GM20431 (cell line): ENCODE measurements around the gene TSPAN10.

Experiments
- in situ Hi-C: fragments of 300-500 bp; cut with MseI, MboI; formaldehyde crosslinking; loops from one replicate; pipeline ENCODE4 v1.15.0; 2020; ENCODE audit warnings: low sequenced_read_pairs; ENCODE audit not compliant: unreplicated experiment

TSPAN10 gene

DNA sequence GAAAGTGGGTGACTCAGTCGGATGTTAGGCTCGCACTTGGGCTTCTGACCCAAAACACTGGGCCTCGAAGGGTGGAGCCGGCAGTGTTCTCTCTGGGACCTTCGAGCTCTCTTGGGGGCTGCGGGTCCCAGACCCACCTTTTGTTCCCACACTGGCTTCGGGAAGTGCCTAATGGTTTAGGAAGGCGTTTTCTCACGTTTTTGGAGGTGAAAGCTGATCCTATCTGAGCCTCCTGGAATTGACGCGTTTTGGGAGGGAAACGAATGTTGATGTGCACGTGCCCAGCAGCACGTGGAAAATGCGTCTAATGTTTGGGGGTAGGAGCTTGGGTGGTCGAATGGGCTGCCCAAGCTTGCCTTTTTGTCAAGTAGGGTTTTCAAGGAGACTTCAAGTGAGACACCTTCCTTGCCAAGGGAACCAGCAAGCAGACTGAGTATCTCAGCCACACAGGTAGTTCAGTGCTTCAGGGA is 47.5 kb downstream of the TSPAN10 start:
- in situ Hi-C loops: no loop called here

DNA sequence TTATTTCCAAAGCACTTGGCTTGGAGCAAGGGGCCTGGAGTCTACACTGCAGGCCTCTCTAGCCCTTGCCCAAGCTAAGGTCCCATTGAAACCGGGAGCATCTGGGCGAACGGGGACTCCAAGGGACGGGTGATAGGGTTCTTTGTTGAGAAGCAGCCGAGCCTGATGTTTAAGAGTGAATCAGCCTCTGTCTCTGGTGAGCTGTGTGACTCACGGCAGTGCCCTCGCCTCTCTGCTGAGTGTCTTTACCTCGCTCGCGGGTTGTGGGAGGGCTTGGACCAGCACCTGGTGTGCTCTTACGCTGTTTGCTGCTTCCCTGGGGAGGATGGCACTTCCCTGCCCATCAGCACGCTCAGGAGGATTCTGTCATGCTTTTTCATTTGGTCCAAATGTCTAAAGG is 48.1 kb downstream of the TSPAN10 start:
- in situ Hi-C loops: no loop called here

GRCh38 chr17:81686614-81687013 is 49.6 kb downstream of the TSPAN10 start:
- in situ Hi-C loops: no loop called here

GRCh38 chr17:81687770-81688541 is 51.0 kb downstream of the TSPAN10 start:
- in situ Hi-C loops: no loop called here

- in situ Hi-C loops: no loop called here
Observed at GRCh38 chr17:81688616-81689015, 51.6 kb downstream of the TSPAN10 start.

- in situ Hi-C loops: no loop called here
Observed at GRCh38 chr17:81690066-81690465, 53.1 kb downstream of the TSPAN10 start.

- in situ Hi-C loops: no loop called here
Observed at GRCh38 chr17:81690549-81690948, 53.6 kb downstream of the TSPAN10 start.

- in situ Hi-C loops: no loop called here
Observed at GRCh38 chr17:81691196-81691595, 54.2 kb downstream of the TSPAN10 start.

- in situ Hi-C loops: no loop called here
Observed at GRCh38 chr17:81691608-81692007, 54.6 kb downstream of the TSPAN10 start.

- in situ Hi-C loops: no loop called here
Observed at GRCh38 chr17:81693509-81694210, 56.7 kb downstream of the TSPAN10 start.

DNA sequence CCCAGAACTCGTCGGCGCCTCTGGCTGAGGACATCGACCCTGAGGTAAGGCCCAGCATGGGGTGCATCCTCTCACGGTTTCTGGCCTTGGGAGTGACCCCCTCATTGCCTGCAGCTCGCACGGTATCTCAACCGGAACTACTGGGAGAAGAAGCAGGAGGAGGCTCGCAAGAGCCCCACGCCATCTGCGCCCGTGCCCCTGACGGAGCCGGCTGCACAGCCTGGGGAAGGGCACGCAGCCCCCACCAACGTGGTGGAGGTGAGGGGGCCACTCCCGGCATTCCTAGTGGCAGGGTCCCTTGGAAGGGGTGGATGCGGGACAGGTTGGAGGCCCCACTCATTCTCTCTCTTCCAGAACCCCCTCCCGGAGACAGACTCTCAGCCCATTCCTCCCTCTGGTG is 57.8 kb downstream of the TSPAN10 start:
- in situ Hi-C loops: no loop called here

DNA sequence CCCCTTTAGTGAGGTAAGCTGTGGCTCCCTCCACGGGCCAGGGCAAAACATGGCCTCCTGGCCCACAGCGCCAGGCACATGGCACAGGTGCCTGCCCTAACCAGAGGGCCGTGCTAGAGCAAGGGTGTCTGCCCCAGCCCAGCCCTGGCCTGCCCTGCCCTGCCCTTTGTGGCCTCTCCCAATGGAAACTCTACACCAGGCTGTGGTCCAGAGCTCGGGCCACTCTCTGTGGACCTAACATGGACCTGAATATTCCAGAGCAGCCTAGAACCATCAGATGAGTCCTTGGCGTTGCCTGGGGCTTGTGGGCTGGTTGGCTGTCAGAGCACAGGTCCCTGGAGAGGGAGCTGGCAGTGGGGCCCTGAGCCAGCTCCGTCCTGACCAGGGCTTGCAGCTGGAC is 58.2 kb downstream of the TSPAN10 start:
- in situ Hi-C loops: no loop called here

DNA sequence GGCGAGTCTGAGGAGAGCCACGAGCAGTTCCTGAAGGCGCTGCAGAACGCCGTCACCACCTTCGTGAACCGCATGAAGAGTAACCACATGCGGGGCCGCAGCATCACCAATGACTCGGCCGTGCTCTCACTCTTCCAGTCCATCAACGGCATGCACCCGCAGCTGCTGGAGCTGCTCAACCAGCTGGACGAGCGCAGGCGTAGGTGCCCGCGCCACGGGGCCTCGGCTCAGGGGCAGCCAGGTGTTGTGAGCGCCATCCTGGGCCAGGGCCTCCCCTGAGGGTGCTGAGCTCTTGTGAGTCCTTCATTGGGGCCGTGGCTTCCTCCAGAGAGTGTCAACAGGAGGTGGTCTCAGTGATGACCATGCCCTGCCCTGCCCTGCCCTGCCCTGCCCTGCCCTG is 58.8 kb downstream of the TSPAN10 start:
- in situ Hi-C loops: no loop called here

- in situ Hi-C loops: no loop called here
Observed at GRCh38 chr17:81696218-81696941, 59.4 kb downstream of the TSPAN10 start.

GRCh38 chr17:81697261-81698044 is 60.5 kb downstream of the TSPAN10 start:
- in situ Hi-C loops: no loop called here
